IPS-15b (cell line): ENCODE results near the gene ZHX3.
A peak's percentile ranks its signal among the peaks of the same experiment; 100 is the strongest.

Source experiments
- H3K27me3 ChIP-seq: one replicate; pipeline ENCODE4 v1.6.1; 2013; ENCODE audit warnings: low read length; ENCODE audit not compliant: control insufficient read depth, insufficient read depth
- H3K36me3 ChIP-seq: one replicate; pipeline ENCODE4 v1.6.1; 2013; ENCODE audit warnings: low read length; ENCODE audit not compliant: control insufficient read depth, insufficient read depth
- H3K4me1 ChIP-seq: one replicate; pipeline ENCODE4 v1.6.1; 2013; ENCODE audit warnings: mild to moderate bottlenecking, low read length; ENCODE audit not compliant: control insufficient read depth, insufficient read depth
- H3K4me3 ChIP-seq: one replicate; pipeline ENCODE4 v1.5.1; 2013; ENCODE audit warnings: low read depth, low read length
- H3K9ac ChIP-seq: one replicate; pipeline ENCODE4 v1.6.1; 2013; ENCODE audit warnings: low read depth, mild to moderate bottlenecking, low read length
- H3K9me3 ChIP-seq: one replicate; pipeline ENCODE4 v1.6.1; 2013; ENCODE audit warnings: mild to moderate bottlenecking, low read length; ENCODE audit not compliant: control insufficient read depth, insufficient read depth

ZHX3 gene

DNA sequence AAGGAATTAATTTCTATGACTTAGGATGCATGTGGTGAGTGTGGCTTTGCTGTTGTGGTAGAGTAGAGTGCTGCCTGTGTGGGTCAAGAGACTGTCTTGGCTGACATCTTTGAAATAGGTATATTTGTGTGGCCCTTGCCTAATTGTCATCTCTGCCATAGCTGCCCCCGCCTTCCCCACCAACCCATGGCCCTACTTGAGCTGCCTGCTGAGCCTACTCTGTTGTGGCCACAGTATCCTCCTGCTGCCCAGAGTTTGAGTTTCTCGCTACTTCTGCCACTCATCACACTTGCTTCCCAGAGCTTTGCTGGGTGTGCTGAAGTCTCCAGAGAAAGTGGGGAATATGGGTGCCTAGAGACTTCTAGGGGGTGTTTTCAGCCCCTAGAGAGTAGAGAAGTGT is 172.2 kb downstream of the ZHX3 start:
- peaks cover 8% of the 10 kb centered on the region for H3K4me1 ChIP-seq
- H3K36me3 ChIP-seq: no peaks in the 10 kb centered on the region
- no peaks in the 10 kb centered on the region for H3K27me3 ChIP-seq
- H3K9ac ChIP-seq: no peak overlapping the region
- no peak overlapping the region for H3K4me3 ChIP-seq
- no peaks in the 10 kb centered on the region for H3K9me3 ChIP-seq

DNA sequence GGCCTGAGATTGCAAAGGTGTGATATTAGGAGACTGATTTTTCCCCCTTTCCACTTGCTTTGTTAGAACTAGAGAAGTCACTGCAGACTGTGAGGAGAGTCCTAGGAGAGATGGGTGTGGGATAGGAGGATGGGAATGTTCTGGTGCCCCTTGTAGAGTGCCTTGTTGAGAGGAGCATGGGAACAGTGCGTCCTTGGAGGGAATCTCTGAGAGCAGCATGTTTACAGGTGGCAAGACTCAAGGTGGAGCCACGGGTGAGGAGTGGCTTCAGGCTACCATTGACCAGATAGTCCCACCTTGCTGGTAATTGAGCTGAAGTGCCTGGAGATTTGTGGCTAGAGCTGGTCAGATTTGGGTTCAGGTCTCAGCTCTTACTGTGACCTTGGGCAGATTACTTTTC is 174.2 kb downstream of the ZHX3 start:
- Histone ChIP-seq H3K27me3 (no peaks in the 10 kb centered on the region), H3K9me3 (no peaks in the 10 kb centered on the region), H3K36me3 (no peaks in the 10 kb centered on the region), H3K4me1 (peaks cover 22% of the 10 kb centered on the region), H3K4me3 (no peak overlapping the region), H3K9ac (no peak overlapping the region)

DNA sequence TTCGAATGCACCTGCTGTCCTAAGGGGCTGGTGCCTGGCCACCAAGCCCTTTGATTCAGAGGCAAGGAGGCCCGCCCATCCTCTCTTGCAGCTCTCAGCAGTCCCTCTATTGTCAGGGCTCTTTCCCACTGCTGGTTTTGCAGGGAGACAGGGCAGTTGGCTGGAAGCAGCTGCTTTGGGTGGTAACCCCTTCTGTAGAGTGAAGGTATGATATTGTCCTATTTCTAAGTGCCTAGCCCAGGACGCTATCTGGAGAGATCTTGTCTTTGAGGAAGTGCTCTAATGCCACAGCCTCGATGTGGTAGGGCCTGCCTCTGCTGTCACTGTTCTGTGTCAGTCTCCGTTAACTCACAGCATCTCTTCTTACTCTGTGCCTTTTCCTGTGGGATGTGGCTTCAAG is 174.6 kb downstream of the ZHX3 start:
- H3K9ac ChIP-seq: no peak overlapping the region
- H3K4me3 ChIP-seq: no peak overlapping the region
- H3K36me3 ChIP-seq: no peaks in the 10 kb centered on the region
- peaks cover 22% of the 10 kb centered on the region for H3K4me1 ChIP-seq
- H3K9me3 ChIP-seq: no peaks in the 10 kb centered on the region
- no peaks in the 10 kb centered on the region for H3K27me3 ChIP-seq

DNA sequence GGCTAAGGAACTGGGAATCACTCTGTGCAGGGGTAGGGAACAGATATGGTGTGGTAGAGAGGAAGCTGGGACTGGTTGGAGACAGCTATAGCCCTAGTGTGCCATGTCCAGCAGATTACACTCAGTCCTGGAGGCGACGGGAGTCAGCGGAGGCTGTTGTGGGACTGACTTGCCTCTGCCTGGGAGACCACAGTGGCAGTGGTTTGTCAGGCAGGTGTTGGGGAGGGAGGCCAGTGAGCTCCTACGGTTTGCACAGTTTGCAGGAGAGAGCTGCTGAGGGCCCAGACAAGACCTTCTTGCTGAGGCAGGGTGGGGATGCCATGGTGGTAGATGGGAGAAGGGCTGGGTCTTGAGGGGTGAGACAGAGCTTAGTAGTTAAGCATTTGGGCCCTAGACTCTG is 175.3 kb downstream of the ZHX3 start:
- H3K4me3 ChIP-seq: no peak overlapping the region
- H3K27me3 ChIP-seq: no peaks in the 10 kb centered on the region
- H3K9ac ChIP-seq: no peak overlapping the region
- H3K4me1 ChIP-seq: peaks cover 22% of the 10 kb centered on the region
- no peaks in the 10 kb centered on the region for H3K9me3 ChIP-seq
- no peaks in the 10 kb centered on the region for H3K36me3 ChIP-seq

DNA sequence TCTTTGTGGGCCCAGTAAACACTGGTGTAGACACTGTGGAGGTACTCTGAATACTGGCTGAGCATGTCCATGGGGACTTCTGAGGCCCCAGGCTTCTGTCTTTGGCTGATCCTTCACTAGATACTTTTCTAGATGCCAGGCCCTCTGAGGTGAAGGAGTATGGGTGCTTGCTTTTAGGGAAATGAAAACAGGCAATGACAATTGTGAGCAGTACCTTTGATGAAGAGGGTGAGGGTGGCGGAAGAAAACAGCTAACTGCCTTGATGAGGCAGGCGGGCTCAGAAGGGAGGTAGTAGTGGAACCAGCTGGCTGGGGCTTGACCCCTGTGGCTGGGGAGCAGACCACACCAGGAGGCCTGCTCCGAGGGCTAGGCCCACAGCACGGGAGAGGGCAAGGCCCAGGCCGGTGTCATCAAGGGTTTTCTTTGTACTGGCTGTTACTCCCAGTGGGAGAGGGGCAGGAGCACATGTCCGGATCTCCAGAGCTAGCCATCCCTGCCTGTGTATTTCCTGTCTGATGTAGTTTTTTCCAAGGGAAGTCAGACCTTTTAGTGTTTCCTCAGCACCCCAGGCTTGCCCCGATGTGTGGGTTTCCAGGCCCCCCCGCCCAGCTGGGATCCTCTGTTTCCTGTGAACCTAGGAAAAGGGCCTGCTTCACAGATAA is 176.2 kb downstream of the ZHX3 start:
- Histone ChIP-seq H3K4me3 (no peak overlapping the region), H3K27me3 (peaks cover under 1% of the 10 kb centered on the region), H3K36me3 (peaks cover 2% of the 10 kb centered on the region), H3K9ac (no peak overlapping the region), H3K4me1 (peaks cover 23% of the 10 kb centered on the region), H3K9me3 (no peaks in the 10 kb centered on the region)

DNA sequence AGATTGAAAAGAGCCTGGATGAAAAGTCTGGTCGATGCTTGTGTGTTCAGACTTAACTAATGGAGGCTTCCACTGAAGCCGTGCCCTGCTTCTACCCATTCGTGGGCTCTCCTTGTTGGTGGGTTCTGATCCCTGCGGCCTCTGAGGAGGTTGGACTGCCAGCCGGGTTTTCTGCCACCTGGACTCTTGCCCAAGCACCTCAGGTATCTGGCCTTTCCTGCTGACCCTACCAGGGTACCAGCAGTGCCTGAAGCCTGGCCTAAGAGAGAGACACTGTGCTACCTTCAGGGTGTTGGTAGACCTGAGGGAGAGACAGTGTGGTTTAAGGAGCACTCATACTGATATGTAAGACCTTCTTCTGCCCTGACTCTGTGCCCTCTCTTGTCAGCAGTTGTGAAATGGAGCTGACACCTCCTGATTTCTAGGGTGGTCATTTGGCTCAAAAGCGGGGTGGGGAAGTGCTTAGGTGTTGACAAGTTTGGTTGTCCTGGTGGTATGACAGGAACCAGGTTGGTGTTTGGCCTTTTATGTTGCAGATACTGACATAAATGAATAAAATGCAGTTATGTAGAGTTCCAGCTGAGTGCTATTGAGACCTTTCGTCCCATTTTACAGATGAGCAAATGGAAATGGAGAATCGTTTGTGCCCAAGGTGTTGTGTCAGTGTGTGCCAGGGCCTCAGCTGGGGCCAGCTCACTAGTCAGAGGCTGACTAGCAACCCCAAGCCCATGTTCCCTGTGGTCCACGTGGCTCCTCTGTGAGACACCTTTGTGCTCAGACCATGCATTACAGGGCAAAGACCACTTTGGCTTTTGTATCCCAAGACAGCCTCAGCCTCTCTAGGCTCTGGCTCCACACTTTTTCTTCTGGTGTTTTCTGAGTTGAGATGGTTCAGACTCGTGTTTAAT is 177.1 kb downstream of the ZHX3 start:
- H3K4me3 ChIP-seq: no peak overlapping the region
- no peaks in the 10 kb centered on the region for H3K9me3 ChIP-seq
- peaks cover 2% of the 10 kb centered on the region for H3K36me3 ChIP-seq
- H3K27me3 ChIP-seq: peaks cover 6% of the 10 kb centered on the region
- peaks cover 31% of the 10 kb centered on the region for H3K4me1 ChIP-seq
- H3K9ac ChIP-seq: peak overlapping the region; percentile 30

DNA sequence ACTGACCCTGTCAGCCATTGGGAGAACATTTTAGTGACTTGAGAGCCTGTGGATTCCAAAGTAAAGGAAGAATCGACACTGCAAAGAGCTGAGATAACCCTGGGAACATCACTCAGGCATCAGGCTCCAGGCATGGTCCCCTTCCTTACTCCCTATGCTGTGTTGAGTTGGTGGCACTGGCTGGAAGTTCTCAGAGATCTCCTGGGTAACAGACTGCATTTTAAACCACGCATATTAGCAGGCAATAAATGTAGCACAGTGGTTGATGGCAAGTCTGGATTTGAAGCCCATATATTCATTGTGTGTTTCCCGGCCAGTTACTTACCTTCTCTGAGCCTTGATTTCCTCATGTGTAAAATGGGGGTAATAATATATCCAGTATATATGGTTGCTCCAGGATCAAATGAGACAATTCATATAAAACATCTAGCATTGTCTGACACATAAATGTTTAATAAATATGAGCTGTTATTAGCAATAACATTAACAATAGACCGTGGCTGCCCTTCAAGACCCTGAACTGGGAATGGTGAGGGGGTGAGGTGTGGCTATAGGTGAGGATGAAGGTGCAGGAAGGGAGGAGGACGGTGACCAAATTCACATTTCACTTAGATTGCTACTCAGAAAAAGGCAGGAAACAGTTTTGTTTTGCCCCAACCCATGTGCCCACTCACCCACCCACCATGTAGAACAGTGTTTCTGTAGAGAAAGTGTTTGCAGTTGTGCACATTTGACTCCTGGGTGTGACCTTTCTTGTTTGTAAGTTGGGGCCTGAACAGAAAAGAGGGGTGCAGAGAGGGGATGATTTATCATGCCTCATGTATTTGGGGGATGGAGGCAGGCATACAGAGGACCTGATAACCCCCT is 178.1 kb downstream of the ZHX3 start:
- Histone ChIP-seq H3K36me3 (peaks cover 2% of the 10 kb centered on the region), H3K9me3 (no peaks in the 10 kb centered on the region), H3K4me3 (peak overlapping the region; percentile 79), H3K4me1 (peaks cover 33% of the 10 kb centered on the region), H3K27me3 (peaks cover 6% of the 10 kb centered on the region), H3K9ac (no peak overlapping the region)

DNA sequence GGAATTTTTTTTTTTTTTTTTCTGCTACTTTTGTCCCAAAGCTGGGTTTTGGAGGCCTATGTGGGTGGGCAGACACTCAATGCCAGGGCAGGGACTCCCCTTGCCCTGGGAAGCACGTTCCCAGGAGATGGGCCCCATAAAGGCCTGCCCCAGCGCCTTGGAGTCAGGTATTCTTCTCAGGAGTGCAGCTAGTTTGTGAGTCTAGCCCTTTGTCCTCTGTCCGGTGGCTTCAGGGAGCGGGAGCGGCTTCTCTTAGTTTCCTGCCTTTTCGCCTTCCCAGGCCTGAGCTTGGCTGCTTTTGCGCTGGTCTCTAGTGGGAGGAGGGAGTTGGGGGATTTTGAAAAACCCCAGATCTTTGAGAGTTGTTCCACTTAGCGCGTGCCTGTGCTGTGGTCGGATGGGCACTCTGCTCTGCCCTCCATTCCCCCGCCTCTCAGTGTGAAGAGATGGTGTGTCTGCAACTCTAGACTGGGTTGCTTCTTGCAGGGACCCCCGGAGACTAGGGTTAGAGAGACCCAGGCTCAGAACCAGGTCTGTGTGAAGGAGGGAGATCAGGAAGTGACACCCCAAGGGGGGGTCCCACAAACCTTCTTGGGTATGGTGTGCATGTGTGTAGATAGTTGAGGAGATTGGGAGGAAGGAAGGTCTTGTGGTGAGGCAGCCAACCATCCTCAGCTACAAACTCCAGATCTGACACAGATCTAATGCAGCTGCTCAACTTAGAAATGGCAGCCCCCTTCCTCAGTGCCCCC is 178.9 kb downstream of the ZHX3 start:
- H3K4me1 ChIP-seq: peaks cover 33% of the 10 kb centered on the region
- peaks cover 2% of the 10 kb centered on the region for H3K36me3 ChIP-seq
- peak overlapping the region; percentile 79 for H3K4me3 ChIP-seq
- peaks cover 6% of the 10 kb centered on the region for H3K27me3 ChIP-seq
- H3K9me3 ChIP-seq: no peaks in the 10 kb centered on the region
- peak overlapping the region; percentile 90 for H3K9ac ChIP-seq

DNA sequence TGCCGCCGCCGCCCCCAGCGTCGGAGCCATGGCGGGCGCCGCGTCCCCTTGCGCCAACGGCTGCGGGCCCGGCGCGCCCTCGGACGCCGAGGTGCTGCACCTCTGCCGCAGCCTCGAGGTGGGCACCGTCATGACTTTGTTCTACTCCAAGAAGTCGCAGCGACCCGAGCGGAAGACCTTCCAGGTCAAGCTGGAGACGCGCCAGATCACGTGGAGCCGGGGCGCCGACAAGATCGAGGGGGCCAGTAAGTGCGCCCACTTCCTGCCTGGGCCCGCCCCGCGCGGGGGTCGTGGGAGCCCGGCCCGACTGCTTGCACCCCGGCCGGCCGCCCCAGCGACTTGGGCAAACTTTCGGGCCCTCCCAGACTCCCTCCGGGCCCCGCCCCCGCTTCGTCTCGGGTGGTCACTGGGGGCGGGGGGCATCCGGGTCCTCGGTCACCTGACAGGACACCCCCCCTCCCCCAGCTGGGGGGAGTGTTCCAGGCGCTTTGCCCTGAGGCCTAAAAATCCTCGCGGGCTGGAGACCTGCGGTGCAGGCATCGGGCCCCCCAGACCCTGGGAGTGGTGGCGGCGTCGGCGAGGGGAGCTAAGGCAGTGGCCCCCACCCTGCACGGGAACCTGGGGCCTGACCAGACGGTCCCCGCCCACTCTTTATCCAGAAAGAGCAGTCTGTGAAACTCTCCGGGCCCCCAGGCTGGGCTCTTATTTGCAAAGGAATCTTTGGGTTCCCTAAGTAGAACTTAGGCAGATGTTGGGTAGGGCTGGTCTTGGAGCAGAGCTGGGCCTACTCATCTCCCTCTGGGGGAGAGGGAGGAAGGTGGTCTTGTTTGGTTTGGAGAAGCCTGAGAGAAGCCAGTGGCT is 179.7 kb downstream of the ZHX3 start:
- Histone ChIP-seq H3K4me3 (peak overlapping the region; percentile 79), H3K36me3 (peaks cover 2% of the 10 kb centered on the region), H3K9me3 (no peaks in the 10 kb centered on the region), H3K9ac (peak overlapping the region; percentile 90), H3K27me3 (peaks cover 6% of the 10 kb centered on the region), H3K4me1 (peaks cover 33% of the 10 kb centered on the region)

DNA sequence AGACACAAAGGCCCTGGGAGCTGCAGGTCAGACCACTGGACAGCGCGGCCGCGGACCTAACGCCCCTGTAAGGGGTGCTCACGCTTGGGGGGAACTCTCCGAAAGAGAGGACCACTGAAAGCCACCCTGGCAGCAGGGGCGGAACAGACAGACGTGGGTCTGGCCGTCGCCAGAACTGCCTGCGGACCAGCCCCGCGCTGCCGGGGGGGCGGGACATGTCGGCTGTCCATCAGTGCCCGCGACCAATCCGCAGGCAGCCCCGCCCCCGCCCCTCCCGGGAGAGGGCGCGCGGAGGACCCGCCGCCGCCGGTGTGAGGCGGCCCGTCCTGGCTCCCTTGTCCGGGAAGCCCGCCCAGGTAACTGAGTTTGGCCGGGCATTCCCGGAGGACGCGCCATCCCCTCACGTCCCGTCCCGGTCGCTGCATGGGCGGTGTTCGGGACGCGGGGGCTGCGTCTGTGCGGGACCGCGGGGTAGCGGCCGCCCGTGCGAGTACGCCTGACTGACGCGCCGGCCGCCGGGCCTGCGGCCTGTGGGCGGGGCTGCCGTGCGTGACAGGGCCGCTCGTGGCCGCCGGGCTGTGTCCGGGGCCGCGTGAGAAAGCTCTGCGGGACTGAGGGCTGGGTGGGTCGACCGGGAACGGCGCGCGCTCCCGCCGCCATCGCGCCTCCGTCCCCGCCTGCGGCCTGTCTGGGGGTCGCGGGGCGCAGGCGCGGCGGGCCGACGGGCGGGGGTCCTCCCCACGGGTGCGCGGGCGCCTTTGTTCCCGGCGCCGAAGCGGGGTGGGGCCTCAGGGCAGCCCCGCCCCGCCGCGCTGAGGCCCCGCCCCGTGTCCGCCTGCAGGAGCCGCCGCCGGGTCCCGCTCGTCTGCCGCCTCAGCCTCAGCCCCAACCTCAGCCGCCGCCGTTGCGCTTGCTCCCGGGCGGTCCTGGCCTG is 180.6 kb downstream of the ZHX3 start, which contains the start of gene PLCG1:
Gene PLCG1, plus strand, starts transcription at position 864 of the 934 bp plus-strand sequence. CDS start 99 bp downstream, outside the sequence.
- Histone ChIP-seq H3K4me3 (peak within 1 kb of the TSS; percentile 79), H3K4me1 (peaks cover 33% of the 10 kb centered on the region), H3K36me3 (peaks cover 2% of the 10 kb centered on the region), H3K9me3 (no peaks in the 10 kb centered on the region), H3K27me3 (peaks cover 6% of the 10 kb centered on the region), H3K9ac (peak within 1 kb of the TSS; percentile 90)
